Cerebellar nuclear complex (tissue), 1 donor: ENCODE results near the gene GOLGA1.
"Not testable (repeated sequence)": the region's sequence is repeated elsewhere in the genome, so short reads cannot be mapped to it uniquely, and the experiment has no call there.

Experiments used
- DNase-seq, 2 experiments: peaks; one replicate each; lab custom pipeline; 2025; lab: John Stamatoyannopoulos, UW

Gene GOLGA1

DNA sequence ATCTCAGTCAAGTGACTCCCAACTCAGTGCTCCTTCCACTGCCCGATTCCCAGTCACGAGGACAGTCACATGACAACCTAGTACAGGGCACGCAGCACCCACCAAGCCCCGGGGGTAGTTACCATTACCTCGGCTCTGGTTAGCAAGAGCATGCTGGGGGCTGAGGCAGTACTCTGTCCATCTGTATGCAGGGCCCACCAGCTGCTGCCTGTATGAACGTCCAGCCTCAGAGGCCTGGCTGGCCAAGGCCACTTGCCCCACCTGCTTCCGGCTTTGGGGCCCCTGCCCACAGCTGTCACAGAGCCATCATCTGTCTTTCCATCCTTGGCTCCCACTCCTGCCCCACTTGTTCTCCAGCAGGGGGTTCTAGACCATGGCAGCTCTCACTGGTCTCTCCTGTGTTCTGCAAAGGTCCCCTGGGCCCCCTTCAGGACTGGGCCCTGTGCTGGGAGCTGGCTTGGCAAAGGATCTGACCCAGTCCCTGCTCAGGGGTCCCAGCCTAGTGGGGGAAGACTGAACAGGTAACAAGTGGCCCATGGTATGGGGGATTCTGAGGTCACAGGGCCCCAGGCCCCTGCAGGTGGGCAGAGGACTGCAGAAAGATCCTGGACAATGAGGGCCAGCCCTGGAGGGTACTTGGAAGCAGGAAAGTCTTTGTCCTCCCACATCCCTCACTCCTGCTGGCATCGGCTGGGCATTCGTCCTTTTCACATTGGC lies 82.4 kb downstream of the GOLGA1 start:
- no peak for DNase-seq

DNA sequence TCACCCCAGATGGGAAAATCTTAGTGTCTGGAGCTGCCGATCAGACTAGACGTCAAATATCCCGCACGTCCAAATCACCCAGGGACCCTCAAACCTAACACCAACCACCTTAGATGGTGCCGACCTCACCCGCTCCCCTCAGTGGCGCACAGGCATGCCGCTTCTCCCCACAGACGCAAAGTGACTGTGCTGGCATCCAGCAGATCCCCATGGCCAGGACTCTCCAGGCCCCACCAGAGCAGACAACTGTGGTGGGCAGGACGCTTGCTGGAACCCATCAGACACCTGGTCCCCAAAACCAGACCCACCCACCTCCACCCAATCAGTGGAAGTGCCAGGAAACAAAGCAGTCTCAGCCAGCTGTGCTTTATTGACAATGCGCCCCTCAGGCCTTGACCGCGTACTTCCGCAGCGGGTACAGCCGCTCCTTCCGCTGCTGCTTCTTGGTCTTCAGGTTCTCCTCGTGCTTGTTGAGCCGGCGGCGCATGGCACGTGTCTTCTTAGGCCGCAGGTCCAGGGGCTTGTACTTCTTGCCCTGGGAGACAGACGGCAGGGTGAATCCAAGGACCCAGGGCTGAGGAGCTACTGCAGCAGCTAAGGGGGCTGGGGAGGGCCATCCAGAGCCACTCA lies 83.2 kb downstream of the GOLGA1 start:
- no peak for DNase-seq

GRCh38 chr9:124855944-124856765 lies 84.7 kb downstream of the GOLGA1 start:
- no peak for DNase-seq

DNA sequence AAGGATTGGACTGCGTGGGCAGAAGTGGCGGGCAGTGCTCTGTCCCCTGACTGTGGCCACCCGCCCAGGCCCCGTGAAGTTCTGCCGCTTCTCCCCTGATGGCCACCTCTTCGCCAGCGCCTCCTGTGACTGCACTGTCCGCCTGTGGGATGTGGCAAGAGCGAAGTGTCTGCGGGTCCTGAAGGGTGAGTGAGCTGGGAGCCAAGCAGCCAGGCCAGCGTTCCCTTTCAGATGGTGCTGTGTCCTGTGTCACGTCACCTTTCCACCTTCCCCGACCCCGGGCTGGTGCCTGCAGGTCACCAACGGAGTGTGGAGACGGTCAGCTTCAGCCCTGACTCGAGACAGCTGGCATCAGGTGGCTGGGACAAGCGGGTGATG lies 85.3 kb downstream of the GOLGA1 start:
- no peak for DNase-seq

GRCh38 chr9:124854822-124855221 lies 86.1 kb downstream of the GOLGA1 start:
- DNase-seq, result no peak

- no peak for DNase-seq
Measured at GRCh38 chr9:124854161-124854560, 86.7 kb downstream of the GOLGA1 start.

GRCh38 chr9:124853605-124854143 lies 87.2 kb downstream of the GOLGA1 start:
- no peak for DNase-seq

DNA sequence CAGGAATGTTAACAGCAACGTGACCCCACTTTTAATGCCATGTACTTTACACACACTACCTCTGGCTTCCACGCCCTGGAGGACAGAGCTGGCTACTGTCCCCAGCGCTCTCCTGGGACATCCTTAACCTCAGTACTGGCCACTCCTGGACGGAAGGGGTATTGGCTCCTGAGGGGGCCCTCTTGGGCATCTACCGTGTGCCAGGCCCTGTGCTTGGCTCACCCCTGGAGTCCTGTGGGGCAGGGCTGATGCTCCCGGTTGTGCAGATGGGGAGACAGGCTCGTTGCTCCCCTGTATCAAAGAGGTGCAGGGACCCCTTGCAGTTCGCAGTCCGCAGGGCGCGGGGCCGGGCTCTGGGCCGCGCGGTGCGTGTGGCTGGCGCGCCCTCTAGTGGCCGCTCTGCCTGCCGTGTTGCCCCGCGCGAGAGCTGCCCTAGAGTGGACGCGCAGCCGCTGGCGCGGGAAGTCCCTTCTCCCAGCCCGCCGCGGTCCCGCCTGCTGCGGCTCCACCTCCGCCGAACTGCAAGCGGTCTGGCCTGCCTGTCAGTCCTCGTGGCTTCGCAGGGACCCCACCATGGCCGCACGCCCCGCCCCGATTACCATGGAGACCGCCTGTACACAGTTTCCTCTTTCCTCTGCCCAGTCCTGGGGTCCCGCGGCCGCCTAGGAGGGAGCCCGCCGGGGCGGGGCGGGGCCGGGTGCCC lies 87.9 kb downstream of the GOLGA1 start, which contains the start of gene WDR38:
Gene WDR38, plus strand, starts transcription at position 632 of the 703 bp plus-strand sequence. CDS start 72 bp downstream, outside the sequence.
- DNase-seq, result no peak

DNA sequence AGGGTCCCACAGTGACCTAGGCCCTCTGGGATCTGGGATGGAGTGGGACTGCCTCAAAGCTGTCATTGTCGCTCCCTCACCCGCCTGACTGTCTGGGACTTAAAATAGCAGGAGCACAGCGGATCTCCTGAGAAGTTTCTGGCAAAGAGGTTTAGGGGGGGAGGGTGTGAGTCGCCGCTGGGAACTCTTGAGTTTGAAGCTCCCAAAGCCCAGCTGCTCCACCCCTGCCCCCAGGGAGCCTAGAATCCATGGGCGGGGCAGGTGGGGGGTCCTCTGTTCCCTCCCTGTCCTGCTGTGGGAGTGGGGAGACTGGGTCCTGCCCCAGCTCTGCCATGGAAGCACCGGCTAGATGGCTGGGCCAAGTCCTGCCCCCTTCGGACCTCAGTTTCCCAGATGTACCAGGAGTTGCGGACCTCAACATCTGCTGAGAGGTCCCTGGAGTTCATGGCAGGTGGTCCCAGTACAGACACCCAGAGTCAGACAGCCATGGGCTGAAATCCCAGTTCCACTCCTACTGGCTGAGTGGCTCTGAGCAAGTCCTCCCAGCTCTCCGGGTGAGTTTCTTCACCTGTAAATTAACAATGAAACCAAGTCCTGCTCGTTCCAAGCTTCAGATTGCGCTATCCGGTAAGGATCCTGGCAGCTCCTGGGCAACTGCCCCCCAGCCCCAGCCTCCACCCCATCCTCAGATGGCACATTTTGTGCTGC lies 88.6 kb downstream of the GOLGA1 start:
- no peak for DNase-seq

GRCh38 chr9:124849801-124850200 lies 91.1 kb downstream of the GOLGA1 start:
- DNase-seq, result no peak

GRCh38 chr9:124846969-124847368 lies 93.9 kb downstream of the GOLGA1 start:
- DNase-seq, result no peak

DNA sequence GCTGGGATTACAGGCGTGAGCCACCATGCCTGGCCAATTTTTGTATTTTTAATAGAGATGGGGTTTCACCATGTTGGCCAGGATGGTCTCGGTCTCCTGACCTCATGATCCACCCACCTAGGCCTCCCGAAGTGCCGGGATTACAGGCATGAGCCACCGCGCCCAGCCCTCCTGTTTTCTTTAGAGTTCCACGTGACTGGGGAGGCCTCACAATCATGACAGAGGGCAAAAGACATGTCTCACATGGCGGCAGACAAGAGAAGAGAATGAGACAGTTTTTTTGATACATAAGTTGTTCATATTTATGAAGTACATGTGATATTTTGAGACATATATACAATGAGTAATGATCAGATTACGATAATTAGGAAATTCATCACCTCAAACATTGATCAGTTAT lies 94.4 kb downstream of the GOLGA1 start:
- DNase-seq, result not testable (repeated sequence)

GRCh38 chr9:124844291-124844690 lies 96.6 kb downstream of the GOLGA1 start:
- no peak for DNase-seq

- DNase-seq, result no peak
Measured at GRCh38 chr9:124843456-124844034, 97.3 kb downstream of the GOLGA1 start.

- no peak for DNase-seq
Measured at GRCh38 chr9:124841075-124841821, 99.6 kb downstream of the GOLGA1 start.

DNA sequence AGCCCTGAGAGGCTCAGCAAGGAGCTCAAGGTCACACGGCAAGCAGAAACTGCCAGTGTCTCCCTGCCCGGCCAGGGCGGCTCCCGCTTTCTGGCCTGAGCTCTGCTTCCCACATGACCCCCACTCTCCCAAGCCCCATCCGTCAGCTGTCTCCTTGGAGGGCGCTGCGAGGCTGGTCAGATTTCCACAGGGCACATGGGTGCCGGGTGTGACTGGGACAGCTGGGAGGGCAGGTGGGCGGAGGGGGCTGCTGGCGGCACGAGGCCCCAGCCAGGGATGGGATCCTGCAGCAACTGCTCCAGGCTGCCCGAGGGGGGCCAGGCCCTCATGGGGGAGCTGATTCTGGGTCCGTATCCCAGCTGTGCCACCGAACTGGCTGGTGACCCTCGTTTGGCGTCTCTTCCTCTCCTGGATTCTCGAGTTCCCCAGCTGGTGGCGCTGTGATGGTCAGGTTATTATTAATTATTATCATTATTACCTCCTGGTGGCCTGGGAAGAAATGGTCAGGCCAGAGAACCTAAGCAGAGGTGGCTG lies 100.5 kb downstream of the GOLGA1 start:
- no peak for DNase-seq

DNA sequence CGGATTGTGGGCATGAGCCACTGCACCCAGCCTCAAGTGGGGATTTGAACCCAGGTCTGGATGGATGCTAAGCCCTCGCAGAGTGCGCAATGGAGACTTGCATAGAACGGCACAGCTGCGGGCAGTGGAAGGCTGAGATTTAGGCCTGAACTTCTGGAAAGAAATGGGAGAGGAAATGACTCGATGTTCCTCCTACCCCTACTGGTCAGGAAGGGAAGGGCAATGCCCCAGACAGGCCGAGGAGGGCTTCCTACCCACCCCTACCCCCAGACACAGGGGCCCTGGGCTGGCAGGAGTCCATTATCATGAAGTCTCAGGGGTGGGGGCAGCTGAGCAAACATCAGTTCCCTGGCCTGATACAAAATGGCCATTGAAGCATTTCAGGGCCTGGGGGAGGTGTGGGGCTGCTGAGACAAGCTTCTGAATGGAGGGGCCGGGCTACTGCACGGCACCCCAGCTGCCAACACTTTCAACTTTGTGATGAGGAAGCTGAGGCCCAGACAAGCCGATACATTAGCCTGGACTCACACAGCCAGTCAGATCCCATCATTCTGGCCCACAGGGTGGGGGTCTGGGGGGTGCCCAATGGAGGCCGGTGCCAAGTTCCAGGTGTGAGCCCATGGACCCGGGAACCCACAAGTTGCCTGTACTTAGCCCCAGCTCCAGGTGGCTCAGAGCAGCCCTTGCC lies 101.1 kb downstream of the GOLGA1 start:
- DNase-seq, result no peak

DNA sequence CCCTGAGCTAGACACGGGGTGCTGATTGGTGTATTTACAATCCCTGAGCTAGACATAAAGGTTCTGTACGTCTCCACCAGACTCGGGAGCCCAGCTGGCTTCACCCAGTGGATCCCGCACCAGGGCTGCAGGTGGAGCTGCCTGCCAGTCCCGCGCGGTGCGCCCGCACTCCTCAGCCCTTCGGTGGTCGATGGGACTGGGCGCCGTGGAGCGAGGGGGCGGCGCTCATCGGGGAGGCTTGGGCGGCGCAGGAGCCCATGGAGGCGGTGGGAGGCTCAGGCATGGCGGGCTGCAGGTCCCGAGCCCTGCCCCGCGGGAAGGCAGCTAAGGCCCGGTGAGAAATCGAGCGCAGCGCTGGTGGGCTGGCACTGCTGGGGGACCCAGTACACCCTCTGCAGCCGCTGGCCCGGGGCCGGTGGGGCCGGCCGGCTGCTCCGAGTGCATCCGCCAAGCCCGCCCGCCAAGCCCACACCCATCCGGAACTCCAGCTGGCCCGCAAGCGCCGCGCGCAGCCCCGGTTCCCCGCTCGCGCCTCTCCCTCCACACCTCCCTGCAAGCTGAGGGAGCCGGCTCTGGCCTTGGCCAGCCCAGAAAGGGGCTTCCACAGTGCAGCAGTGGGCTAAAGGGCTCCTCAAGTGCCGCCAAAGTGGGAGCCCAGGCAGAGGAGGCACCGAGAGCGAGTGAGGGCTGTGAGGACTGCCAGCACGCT lies 102.2 kb downstream of the GOLGA1 start:
- DNase-seq, result not testable (repeated sequence)

- not testable (repeated sequence) for DNase-seq
Measured at GRCh38 chr9:124838132-124838531, 102.8 kb downstream of the GOLGA1 start.
